COLO668 (cell line): ENCODE results near the gene PTPRJ.

Source experiments
- DNase-seq: peaks from one replicate; lab custom pipeline; 2025; ENCODE audit not compliant: unreplicated experiment; lab: John Stamatoyannopoulos, UW

PTPRJ gene

GRCh38 chr11:47994417-47994816, 14.1 kb downstream of the PTPRJ start:
- DNase-seq = no peak

DNA sequence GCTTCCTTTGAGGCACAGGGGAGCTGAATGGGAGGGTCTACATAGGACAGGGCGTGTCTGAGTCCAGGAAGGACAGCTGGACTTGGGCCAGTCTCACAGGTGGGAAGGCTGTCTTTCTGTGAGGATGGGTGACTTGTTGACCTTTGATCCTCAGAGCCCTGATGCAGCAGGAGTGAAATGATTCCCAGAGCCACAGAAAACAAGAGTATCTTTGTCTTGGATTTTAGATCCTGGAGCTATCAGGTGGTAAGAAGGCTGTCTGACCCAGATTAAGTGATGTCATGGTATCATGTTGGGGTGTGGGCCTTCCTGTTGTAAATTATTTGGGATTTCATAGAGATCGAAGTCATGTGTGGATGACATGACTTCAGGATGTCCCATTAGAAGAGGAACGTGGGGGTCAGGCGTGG, 15.0 kb downstream of the PTPRJ start:
- no peak for DNase-seq

GRCh38 chr11:47997063-47998053, 17.0 kb downstream of the PTPRJ start:
- DNase-seq = no peak

DNA sequence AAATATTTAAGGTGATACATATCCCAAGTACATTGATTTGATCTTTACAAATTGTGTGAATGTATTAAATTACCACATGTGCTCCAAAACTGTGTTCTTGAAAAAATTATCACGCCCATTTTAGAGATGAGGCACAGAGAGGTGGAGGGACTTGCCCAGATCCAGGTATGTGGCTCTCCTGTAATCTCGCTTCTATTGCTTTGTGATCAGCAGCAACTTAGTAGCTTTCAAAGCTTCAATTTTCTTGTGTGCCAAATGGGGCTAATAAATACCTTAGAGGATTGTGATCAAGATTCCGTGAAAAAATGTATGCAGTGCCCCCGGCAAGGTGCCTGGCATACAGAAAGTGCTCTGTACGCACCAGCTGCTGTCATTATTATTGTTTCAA, 18.0 kb downstream of the PTPRJ start:
- DNase-seq = no peak

GRCh38 chr11:47998733-47999359, 18.5 kb downstream of the PTPRJ start:
- no peak for DNase-seq

- DNase-seq = no peak
These were observed 20.1 kb downstream of the PTPRJ start for GRCh38 chr11:48000432-48000831.

- no peak for DNase-seq
These were observed 21.2 kb downstream of the PTPRJ start for GRCh38 chr11:48001438-48002021.

GRCh38 chr11:48002561-48002960, 22.2 kb downstream of the PTPRJ start:
- no peak for DNase-seq

DNA sequence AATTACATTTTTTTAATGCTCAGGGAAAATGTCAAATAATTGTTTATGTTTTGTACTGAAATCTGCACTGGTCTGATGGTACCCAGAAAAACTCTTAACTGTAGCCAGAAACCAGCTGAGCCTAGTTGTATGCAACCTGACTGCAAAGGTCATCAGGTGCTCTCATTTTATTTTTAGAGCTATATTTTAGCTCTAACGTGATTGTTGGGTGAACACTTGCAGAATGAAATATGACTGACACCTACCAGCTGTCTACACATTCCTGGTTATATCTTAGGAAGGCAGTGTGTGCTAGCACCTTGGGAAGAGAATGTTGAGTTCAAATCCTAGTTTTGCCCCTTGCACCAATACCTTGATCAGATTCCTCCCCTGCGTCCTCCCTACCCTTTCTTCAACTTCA, 23.6 kb downstream of the PTPRJ start:
- DNase-seq = no peak

DNA sequence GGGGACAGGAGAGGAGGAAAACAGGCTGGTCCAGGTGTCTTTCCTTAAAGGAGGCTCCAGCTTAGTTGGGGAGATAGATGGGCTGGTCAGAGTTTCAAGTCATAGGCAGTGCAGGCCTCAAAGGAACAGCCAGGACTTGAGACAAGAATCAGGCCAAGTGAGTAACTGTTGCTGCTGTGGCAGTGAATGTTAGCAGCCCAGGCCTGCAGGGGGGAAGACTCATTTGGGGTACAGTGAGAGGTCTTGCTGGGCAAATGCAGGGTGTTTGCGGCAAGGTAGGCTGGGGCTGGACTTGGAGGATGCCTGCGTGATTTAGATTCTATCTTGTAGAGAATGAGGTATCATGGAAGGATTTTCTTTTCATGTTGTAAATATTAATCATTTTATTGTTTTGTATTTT, 24.1 kb downstream of the PTPRJ start:
- no peak for DNase-seq

DNA sequence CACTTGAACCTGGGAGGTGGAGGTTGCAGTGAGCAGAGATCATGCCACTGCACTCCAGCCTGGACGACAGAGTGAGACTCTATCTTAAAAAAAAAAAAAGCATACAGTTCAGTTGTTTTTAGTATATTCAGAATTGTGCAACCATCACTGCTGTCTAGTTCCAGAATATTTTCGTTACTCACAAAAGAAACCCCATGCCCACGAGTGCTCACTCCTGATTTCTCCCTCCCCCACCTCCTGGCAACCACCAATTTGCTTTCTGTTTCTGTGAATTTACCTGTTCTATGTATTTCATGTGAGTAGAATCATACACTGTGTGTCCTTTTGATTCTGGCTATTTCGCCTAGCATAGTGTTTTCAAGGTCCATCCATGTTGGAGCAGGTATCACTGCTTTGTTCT, 24.8 kb downstream of the PTPRJ start:
- DNase-seq = no peak

GRCh38 chr11:48005831-48006270, 25.5 kb downstream of the PTPRJ start:
- no peak for DNase-seq

DNA sequence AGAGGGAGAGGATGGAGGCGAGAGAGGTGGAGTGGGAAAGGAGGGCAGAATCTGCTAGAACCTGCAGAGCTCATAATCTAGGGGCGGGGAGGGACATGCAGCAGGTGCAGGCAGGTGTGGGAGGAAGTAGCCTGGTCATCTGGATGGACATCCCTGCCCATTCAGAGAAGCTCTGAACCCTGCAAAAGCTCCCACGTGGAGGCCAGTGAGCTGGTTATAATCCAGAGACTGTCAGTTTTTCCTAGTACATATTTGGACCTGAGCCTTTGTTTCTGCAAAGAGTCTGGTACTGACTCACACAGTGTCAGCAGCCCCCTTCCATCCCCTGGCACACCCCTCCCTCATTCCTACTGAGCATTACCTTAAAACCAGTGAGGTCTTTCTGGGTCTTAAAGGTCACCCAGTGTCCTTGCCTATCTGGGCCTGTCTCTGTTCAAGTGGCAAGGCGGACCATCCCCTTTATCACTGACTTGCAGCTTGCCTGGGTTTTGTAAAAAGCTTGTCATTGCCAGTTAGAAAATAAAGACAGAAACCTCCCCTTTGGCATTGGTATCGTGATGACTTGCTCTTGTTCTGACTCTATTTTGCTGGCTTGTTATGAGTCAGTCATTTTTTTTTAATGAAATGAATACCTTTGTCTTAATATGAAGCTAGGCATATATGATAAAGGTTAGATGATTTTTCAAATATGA, 26.1 kb downstream of the PTPRJ start:
- no peak for DNase-seq

GRCh38 chr11:48007677-48008076, 27.3 kb downstream of the PTPRJ start:
- no peak for DNase-seq

- DNase-seq = no peak
These were observed 28.6 kb downstream of the PTPRJ start for GRCh38 chr11:48008951-48009270.

- no peak for DNase-seq
These were observed 30.9 kb downstream of the PTPRJ start for GRCh38 chr11:48011102-48011797.

DNA sequence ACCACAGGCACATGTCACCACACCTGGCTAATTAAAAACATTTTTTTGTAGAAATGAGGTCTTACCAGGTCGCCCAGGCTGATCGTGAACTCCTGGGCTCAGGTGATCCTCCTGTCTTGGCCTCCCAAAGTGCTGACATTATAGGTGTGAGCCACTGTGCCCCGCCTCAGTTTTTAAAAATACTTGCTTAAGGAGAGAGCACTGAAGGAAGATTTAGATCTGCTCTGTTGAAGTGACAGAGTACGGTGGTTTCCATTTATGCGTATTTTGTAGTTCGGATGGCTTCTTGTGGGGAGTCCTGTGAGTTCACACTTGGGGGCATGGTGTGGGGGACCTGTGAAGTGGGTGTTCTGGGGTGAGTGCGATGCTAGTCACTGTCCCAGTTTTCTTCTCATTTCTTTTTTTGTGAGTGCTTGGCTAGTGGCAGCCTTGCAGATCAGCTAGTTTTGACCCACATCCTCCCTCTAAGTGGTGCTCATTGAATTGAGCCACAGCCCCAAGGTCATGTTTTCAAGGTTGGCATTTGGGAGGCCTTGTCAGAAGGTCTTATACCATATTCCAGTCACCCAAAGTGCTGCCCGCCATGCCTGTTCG, 31.5 kb downstream of the PTPRJ start:
- no peak for DNase-seq

DNA sequence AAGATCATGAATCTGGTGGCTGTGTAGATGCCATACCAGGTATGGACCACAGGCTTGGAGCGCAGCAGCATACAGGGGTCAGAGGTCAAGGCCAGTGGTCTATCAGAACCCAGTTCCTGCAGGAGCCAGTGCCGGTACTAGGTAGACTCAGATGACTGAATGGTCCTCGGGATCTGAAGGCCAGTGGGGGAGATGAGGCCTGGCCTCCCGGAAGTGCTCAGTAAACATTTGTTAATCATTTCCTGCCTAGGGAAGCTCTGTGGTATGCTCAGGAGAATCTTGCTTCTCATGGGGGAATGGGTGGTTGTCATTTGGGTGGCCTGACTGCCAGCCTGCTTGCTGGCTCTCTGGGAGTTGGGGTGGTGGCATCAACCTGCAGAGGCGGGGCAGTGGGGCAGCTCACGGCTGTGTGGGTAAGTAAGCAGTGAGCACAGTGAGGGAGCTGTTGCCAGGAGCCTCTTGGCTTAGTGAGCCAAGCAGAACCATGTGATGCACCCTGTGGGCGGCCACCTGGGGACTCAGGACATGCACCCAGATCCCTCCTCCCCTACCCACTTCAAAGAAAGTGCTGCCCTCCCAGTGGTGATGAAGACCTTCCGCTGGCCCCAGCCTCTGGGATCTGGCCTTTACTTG, 33.0 kb downstream of the PTPRJ start:
- no peak for DNase-seq

DNA sequence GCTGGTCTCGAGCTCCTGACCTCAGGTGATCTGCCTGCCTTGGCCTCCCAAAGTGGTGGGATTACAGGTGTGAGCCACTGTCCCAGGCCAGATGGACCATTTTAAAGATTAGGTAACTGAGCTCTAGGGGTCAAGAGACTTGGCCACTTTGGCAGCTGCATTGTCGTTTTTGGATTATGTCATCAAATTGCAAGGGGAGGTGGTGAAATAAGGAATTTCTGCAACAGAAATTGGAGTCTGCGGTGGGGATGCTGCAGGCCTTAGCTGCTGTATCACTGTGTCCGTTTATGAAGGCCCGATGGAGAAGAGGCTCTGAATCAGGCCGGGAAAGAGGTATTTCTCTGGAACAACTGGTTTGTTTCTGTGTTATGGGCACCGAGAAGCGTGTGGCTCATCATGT, 34.6 kb downstream of the PTPRJ start:
- DNase-seq = no peak
